Neural progenitor cell (in vitro differentiated cells): Measurements from ENCODE around the gene PLD5.

ENCODE experiments used
- CTCF ChIP-seq: fragments of 200-600 bp; sonication (generic); IDR thresholded peaks from 2 replicates; pipeline ENCODE4 v1.5.1; 2017; ENCODE audit warnings: antibody characterized with exemption, mild to moderate bottlenecking
- EZH2 ChIP-seq: fragments of 200-600 bp; sonication (generic); IDR thresholded peaks from 2 replicates; pipeline ENCODE4 v1.6.1; 2017; ENCODE audit warnings: antibody characterized with exemption, mild to moderate bottlenecking, moderate library complexity
- EZH2phosphoT487 ChIP-seq: fragments of 200-600 bp; sonication (generic); IDR thresholded peaks from 2 replicates; pipeline ENCODE4 v1.6.1; 2017; ENCODE audit warnings: antibody characterized with exemption

- no peak for TF ChIP-seq CTCF
- TF ChIP-seq EZH2phosphoT487: no peak
- TF ChIP-seq EZH2: no peak
Measured at GRCh38 chr1:242241936-242242335, 282.6 kb downstream of the PLD5 start.
